ENCODE data around the gene MLKL.

The MLKL gene

GRCh38 chr16:74622005-74622404 is 78.7 kb downstream of the MLKL start:
- peaks cover 65% of the 10 kb centered on the region for H3K36me3 ChIP-seq

More at GRCh38 chr16:74622005-74622404, 78.7 kb downstream of the MLKL start:
- Histone ChIP-seq H3K4me1 (no peaks in the 10 kb centered on the region), H3K9me3 (no peaks in the 10 kb centered on the region), H3K4me3 (ENCODE audit: low read depth, low read length) (no peak overlapping the region), H3K27me3 (no peaks in the 10 kb centered on the region)
- TF ChIP-seq CTCF (IDR thresholded peaks at IDR 0.05; ENCODE audit: low read depth, low read length), result no peak
- no peak for DNase-seq
